ENCODE measurements around the gene SCYGR8. TPM values are rescaled to one million over a fixed set of nuclear protein-coding genes. Genes with fewer than 3 reads are reported as not detected.

Gene SCYGR8
- total and polyA plus RNA-seq, 10 of the 15 experiments (the other 5 are each of a cell fraction or from before 2014, with no cell fraction given): not detected

- Histone ChIP-seq H4K20me1 (ENCODE audit: control insufficient read depth, insufficient read depth) (no peaks in the 10 kb centered on the region), H3K36me3 (ENCODE audit: control insufficient read depth in 2 of 2, insufficient read depth in 2 of 2, low read length in 1 of 2) (no peaks in the 10 kb centered on the region), H3K79me2 (ENCODE audit: control insufficient read depth, insufficient read depth, low read length) (no peaks in the 10 kb centered on the region), H3K4me2 (ENCODE audit: control insufficient read depth, insufficient read depth) (no peak overlapping the region), H3K4me1 (ENCODE audit: control insufficient read depth, insufficient read depth, low read length) (no peaks in the 10 kb centered on the region), H3K4me3 (no peak overlapping the region), H2AFZ (ENCODE audit: control insufficient read depth, low read depth, low read length) (no peak overlapping the region), H3K27me3 (replicated peaks in 1 of 2; ENCODE audit: control insufficient read depth in 2 of 2, insufficient read depth in 2 of 2, low read length in 1 of 2) (peaks cover 2 to 3% of the 10 kb centered on the region in 2 experiments; a peak in 2 of 4 replicates), H3K27ac (ENCODE audit: control insufficient read depth, insufficient read depth) (no peak overlapping the region), H3K9me3 (replicated peaks; ENCODE audit: control insufficient read depth, insufficient read depth, low read length) (no peaks in the 10 kb centered on the region), H3K9ac (ENCODE audit: control insufficient read depth, insufficient read depth, low read length) (no peak overlapping the region)
- ChIA-PET POLR2A (no interaction called here), SMC1A (ENCODE audit: uncharacterized antibody, unreplicated experiment) (interaction anchor here (0.6 kb wide), 1 partner anchor 330 kb away, joined by 3 read pairs; no protein-coding TSS in a partner anchor), RAD21 (ENCODE audit: unreplicated experiment) (no interaction called here), CTCF (interaction anchor here (0.6 to 1.1 kb wide), 3 partner anchors 45 to 1281 kb away, joined by 3 read pairs; no protein-coding TSS in a partner anchor)
- TF ChIP-seq ZNF24 (IDR thresholded peaks at IDR 0.05) (no peak), MEF2B (IDR thresholded peaks at IDR 0.05; ENCODE audit: partially characterized antibody, poor library complexity, severe bottlenecking) (no peak), ZZZ3 (IDR thresholded peaks at IDR 0.05; ENCODE audit: control insufficient read depth, insufficient read length, low read depth) (no peak), CBFB (IDR thresholded peaks at IDR 0.05; ENCODE audit: low read depth) (no peak), SMARCA5 (IDR thresholded peaks at IDR 0.05) (no peak), USF2 (IDR thresholded peaks at IDR 0.05; ENCODE audit: borderline replicate concordance, low read depth, low read length) (no peak)
- TF ChIP-seq, protein P1, sequence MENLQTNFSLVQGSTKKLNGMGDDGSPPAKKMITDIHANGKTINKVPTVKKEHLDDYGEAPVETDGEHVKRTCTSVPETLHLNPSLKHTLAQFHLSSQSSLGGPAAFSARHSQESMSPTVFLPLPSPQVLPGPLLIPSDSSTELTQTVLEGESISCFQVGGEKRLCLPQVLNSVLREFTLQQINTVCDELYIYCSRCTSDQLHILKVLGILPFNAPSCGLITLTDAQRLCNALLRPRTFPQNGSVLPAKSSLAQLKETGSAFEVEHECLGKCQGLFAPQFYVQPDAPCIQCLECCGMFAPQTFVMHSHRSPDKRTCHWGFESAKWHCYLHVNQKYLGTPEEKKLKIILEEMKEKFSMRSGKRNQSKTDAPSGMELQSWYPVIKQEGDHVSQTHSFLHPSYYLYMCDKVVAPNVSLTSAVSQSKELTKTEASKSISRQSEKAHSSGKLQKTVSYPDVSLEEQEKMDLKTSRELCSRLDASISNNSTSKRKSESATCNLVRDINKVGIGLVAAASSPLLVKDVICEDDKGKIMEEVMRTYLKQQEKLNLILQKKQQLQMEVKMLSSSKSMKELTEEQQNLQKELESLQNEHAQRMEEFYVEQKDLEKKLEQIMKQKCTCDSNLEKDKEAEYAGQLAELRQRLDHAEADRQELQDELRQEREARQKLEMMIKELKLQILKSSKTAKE (IDR thresholded peaks at IDR 0.05; ENCODE audit: low read depth, poor library complexity, severe bottlenecking): no peak
- BruUV-seq (replicated peaks): no TSS peak
- ATAC-seq (no peak), DNase-seq (ENCODE audit: low read depth, low spot score) (no peak), FAIRE-seq (no peak)
- 26% methylated on average over 4 of the region's 4 CpGs for WGBS (ENCODE audit: insufficient coverage, insufficient replicate concordance, low lambda C conversion rate, missing lambda C conversion rate)
- intact Hi-C loops (cut with micrococcal nuclease; ENCODE audit: unreplicated experiment): no loop called here
- in situ Hi-C loops (cut with MboI): no loop called here
Observed at GRCh38 chr2:227703280-227703732, 42.4 kb upstream of the SCYGR8 start.
